Measurements from ENCODE around the gene ARHGEF40. TPM values are rescaled to one million over a fixed set of nuclear protein-coding genes. Genes with fewer than 3 reads are reported as not detected.
A peak's percentile ranks its signal among the peaks of the same experiment; 100 is the strongest.

Gene ARHGEF40
- total and polyA plus RNA-seq, 7 donors = 12.5 to 48.5 (median 17.5) TPM

DNA sequence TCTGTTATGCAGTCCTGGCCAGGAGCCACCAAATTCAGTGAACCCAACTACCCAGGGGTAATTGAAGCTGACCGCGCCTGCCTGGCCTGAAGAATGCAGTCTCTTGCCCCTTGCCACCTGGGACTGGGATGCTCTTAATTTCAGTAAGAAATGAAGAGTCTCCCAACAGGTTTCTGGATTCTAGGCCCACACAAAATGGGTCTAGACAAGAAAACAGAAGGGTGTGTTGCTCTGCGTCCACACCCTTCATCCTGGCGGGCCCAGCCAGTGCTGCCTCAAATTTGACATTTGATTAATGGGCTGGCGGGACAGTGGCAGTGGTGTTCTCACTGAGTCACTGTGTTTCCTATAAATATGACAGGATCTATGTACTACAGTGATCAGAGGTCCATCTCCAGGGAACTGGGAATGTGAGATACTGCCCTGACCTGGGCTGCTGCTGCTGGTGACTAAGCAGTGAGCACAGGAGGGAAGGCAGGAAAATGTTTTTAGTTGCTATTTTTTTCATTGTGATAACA is 37.2 kb downstream of the ARHGEF40 start:
- intact Hi-C loops (cut with DNase I) = loop anchor here (5.0 to 10.0 kb wide), 2 partner anchors 95 to 253 kb away; no protein-coding TSS in a partner anchor
- TF ChIP-seq POLR2AphosphoS5 (IDR thresholded peaks at IDR 0.05) (no peak), EP300 (IDR thresholded peaks at IDR 0.05) (no peak), POLR2A (IDR thresholded peaks at IDR 0.05) (no peak)
- TF ChIP-seq, protein P1, sequence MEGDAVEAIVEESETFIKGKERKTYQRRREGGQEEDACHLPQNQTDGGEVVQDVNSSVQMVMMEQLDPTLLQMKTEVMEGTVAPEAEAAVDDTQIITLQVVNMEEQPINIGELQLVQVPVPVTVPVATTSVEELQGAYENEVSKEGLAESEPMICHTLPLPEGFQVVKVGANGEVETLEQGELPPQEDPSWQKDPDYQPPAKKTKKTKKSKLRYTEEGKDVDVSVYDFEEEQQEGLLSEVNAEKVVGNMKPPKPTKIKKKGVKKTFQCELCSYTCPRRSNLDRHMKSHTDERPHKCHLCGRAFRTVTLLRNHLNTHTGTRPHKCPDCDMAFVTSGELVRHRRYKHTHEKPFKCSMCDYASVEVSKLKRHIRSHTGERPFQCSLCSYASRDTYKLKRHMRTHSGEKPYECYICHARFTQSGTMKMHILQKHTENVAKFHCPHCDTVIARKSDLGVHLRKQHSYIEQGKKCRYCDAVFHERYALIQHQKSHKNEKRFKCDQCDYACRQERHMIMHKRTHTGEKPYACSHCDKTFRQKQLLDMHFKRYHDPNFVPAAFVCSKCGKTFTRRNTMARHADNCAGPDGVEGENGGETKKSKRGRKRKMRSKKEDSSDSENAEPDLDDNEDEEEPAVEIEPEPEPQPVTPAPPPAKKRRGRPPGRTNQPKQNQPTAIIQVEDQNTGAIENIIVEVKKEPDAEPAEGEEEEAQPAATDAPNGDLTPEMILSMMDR (IDR thresholded peaks at IDR 0.05) = no peak
- H3K27ac ChIP-seq = peak overlapping the region; percentile 31 to 99 (median 66)

DNA sequence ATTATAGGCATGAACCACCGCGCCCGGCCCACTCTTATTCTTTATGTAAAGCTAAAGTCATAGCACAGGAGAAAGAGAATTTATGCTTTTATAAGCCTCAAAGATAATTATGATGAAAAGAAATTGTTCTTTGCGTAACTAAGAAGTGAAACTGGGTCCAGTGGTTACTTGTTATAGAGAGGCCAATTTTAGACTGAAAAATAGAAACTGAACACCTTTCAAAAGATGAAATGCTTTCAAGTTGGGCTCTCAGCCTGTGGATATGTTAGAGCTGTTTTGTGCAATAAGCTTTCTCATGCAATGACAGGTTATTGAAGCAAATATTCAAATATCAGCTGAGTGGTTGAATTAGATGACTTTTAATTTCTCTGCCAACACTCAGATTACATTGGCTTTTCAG is 38.7 kb downstream of the ARHGEF40 start:
- Histone ChIP-seq H3K4me3 (no peak overlapping the region), H3K36me3 (no peaks in the 10 kb centered on the region), H3K9me3 (no peaks in the 10 kb centered on the region), H3K27ac (no peak overlapping the region), H3K4me1 (peaks cover 0 to 33% (median 26%) of the 10 kb centered on the region in 4 donors), H3K27me3 (no peaks in the 10 kb centered on the region)
- intact Hi-C loops (cut with DNase I) = loop anchor here (5.0 to 10.0 kb wide), 2 partner anchors 96 to 254 kb away; no protein-coding TSS in a partner anchor
- WGBS, 2 donors = 88% methylated on average over 4 of the region's 4 CpGs
- DNase-seq = no peak
- TF ChIP-seq EP300 (IDR thresholded peaks at IDR 0.05) = no peak
- TF ChIP-seq, protein P1 (IDR thresholded peaks at IDR 0.05) = no peak
- no peak for TF ChIP-seq POLR2AphosphoS5 (IDR thresholded peaks at IDR 0.05)
- TF ChIP-seq POLR2A (IDR thresholded peaks at IDR 0.05) = no peak

More for the DNA sequence above, 37.2 kb downstream of the ARHGEF40 start:
- Histone ChIP-seq H3K36me3 (no peaks in the 10 kb centered on the region), H3K4me1 (peaks cover 0 to 43% (median 36%) of the 10 kb centered on the region in 4 donors), H3K9me3 (no peaks in the 10 kb centered on the region), H3K27me3 (no peaks in the 10 kb centered on the region), H3K4me3 (no peak overlapping the region)
- WGBS, 2 donors = 19 to 65% methylated on average over 5 of the region's 5 CpGs
- no peak for DNase-seq

DNA sequence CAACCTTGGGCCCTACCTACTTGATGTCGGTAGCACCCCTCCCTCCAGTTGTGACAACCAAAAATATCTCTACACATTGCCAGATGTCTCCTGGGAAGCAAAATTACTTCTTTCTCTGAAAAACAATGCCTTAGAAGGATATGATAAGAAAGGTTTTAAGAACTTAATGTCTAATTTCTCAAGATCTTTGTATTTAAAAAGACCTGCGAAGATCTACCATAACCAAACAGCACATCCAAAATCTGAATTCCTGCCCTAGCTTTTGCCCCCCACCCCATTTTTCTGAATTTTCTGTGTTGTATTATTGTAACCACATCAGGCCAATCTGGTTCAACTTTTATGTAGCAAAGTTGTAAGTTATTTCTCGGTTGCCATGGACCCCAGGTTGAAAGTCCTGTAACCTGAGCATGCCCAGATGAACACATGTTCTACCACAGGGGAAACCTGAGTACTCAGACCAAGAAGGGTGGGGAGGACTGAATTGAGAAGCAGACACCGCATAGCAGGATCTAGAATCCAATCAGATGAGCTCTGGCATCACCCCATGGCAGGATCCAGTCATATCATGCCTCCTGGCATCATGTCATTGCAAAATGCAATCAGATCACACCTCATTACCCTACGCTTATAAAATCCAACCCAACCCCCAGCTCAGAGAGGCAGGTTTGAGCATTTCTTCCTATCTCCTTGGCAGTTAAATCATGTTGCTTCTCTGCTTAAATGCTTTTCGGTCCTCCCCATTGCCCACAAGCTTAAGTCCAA is 39.5 kb downstream of the ARHGEF40 start:
- peaks cover 0 to 28% (median 23%) of the 10 kb centered on the region in 4 donors for H3K4me1 ChIP-seq
- 86 to 88% methylated on average over 6 of the region's 6 CpGs for WGBS, 2 donors
- DNase-seq = no peak
- TF ChIP-seq POLR2AphosphoS5 (IDR thresholded peaks at IDR 0.05) = no peak
- TF ChIP-seq EP300 (IDR thresholded peaks at IDR 0.05) = no peak
- TF ChIP-seq, protein P1 (IDR thresholded peaks at IDR 0.05) = no peak
- TF ChIP-seq POLR2A (IDR thresholded peaks at IDR 0.05) = no peak
- H3K27ac ChIP-seq = no peak overlapping the region
- H3K27me3 ChIP-seq = no peaks in the 10 kb centered on the region
- H3K36me3 ChIP-seq = no peaks in the 10 kb centered on the region
- intact Hi-C loops (cut with DNase I) = loop anchor here (5.0 to 10.0 kb wide), 3 partner anchors 55 to 255 kb away; partner anchors contain the start of gene RNASE8
- no peak overlapping the region for H3K4me3 ChIP-seq
- H3K9me3 ChIP-seq = no peaks in the 10 kb centered on the region

DNA sequence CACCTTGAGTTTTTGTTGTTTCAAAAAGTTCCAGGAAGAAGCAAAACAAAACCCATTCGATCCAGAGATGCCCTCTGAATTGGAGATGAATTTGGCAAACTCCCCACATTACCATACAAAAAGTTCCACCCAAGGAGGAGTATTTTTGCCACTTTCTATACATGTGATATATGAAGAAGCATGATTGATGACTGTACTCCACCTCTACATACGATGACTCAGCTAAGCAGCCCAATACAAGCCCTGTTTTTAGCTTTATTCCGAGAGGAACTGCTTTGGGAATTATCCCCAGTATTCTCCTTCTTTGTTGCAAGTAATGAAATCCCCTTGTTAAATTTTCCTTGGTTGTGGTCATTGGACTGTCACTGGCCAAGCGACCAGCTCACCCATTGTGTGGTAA is 42.2 kb downstream of the ARHGEF40 start:
- TF ChIP-seq POLR2A (IDR thresholded peaks at IDR 0.05) (no peak), POLR2AphosphoS5 (IDR thresholded peaks at IDR 0.05) (no peak), EP300 (IDR thresholded peaks at IDR 0.05) (no peak)
- TF ChIP-seq, protein P1 (IDR thresholded peaks at IDR 0.05) = no peak
- WGBS, 2 donors = 90 to 91% methylated on average over 4 of the region's 4 CpGs
- no peaks in the 10 kb centered on the region for H3K36me3 ChIP-seq

More for the DNA sequence above, 42.2 kb downstream of the ARHGEF40 start:
- Histone ChIP-seq H3K27ac (no peak overlapping the region), H3K9me3 (no peaks in the 10 kb centered on the region), H3K27me3 (no peaks in the 10 kb centered on the region), H3K4me1 (peaks cover 0 to 2% (median 1%) of the 10 kb centered on the region in 4 donors), H3K4me3 (no peak overlapping the region)
- no peak for DNase-seq
- intact Hi-C loops (cut with DNase I) = loop anchor here (10.0 kb wide), 1 partner anchor 57 kb away; the partner anchor contains the start of gene RNASE8
